ENCODE results near the gene SYN1. TPM values are rescaled to one million over a fixed set of nuclear protein-coding genes. Genes with fewer than 3 reads are reported as not detected.

The SYN1 gene
- total RNA-seq, 1 donor from 2014 or later: 5.3 TPM

DNA sequence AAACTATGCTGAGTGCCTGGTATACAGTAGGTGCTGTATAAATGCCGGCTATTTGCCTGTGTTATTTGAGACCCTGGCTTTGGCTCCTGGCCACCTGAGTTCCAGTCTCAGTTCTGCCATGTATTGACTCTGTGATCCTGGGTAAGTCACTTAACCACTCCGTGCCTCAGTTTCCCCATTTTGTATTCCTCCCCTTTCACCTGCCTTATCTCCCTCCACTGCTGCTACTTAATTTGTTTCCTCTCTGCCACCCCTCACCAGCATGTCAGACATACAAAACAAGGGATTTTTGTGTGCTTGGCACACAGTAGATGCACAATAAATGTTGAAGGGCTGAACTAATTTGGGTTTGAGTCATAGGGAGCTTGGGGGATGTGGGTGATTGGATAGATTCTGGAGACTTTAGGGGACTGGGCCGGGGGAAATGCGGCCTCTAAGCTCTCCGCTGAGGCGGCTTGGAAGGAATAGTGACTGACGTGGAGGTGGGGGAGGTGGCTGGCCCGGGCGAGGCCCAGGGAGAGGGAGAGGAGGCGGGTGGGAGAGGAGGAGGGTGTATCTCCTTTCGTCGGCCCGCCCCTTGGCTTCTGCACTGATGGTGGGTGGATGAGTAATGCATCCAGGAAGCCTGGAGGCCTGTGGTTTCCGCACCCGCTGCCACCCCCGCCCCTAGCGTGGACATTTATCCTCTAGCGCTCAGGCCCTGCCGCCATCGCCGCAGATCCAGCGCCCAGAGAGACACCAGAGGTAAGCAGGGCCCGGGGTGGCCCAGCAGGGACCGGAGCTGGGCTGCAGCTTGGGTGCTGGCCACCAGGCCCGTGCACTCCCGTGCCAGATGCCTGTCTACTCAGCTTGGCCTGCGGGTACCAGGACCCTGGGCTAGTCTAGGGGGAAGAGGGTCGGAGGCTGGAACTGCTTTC lies 37.7 kb downstream of the SYN1 start, which contains the start of gene TIMP1:
Gene TIMP1 (plus strand): TSS at position 706 of the 917 bp plus-strand sequence. CDS start 980 bp downstream, outside the sequence.
- TF ChIP-seq CTCF (IDR thresholded peaks at IDR 0.05; ENCODE audit: unreplicated experiment): no peak
- peak within 1 kb of the TSS; percentile 61 for H3K4me3 Mint-ChIP-seq (ENCODE audit: low read depth)

GRCh38 chrX:47579537-47579936 lies 40.1 kb downstream of the SYN1 start:
- TF ChIP-seq CTCF (IDR thresholded peaks at IDR 0.05; ENCODE audit: unreplicated experiment): no peak
- no peak for DNase-seq (ENCODE audit: low spot score, unreplicated experiment)
- peaks cover 10% of the 10 kb centered on the region for H3K9me3 Mint-ChIP-seq (ENCODE audit: low read depth)
- H3K27me3 Mint-ChIP-seq: no peaks in the 10 kb centered on the region
- no peak overlapping the region for H3K4me3 Mint-ChIP-seq (ENCODE audit: low read depth)
- peaks cover 2% of the 10 kb centered on the region for H3K36me3 Mint-ChIP-seq (ENCODE audit: insufficient read depth)
- peaks cover 5% of the 10 kb centered on the region for H3K4me1 Mint-ChIP-seq (ENCODE audit: low read depth)
- H3K27ac Mint-ChIP-seq: no peak overlapping the region

More for the DNA sequence above, 37.7 kb downstream of the SYN1 start, which contains the start of gene TIMP1:
- no peak within 1 kb of the TSS for H3K27ac Mint-ChIP-seq
- peaks cover 10% of the 10 kb centered on the region for H3K9me3 Mint-ChIP-seq (ENCODE audit: low read depth)
- peaks cover 6% of the 10 kb centered on the region for H3K36me3 Mint-ChIP-seq (ENCODE audit: insufficient read depth)
- peaks cover 5% of the 10 kb centered on the region for H3K4me1 Mint-ChIP-seq (ENCODE audit: low read depth)
- DNase-seq (ENCODE audit: low spot score, unreplicated experiment): peak; percentile 35
- H3K27me3 Mint-ChIP-seq: no peaks in the 10 kb centered on the region

DNA sequence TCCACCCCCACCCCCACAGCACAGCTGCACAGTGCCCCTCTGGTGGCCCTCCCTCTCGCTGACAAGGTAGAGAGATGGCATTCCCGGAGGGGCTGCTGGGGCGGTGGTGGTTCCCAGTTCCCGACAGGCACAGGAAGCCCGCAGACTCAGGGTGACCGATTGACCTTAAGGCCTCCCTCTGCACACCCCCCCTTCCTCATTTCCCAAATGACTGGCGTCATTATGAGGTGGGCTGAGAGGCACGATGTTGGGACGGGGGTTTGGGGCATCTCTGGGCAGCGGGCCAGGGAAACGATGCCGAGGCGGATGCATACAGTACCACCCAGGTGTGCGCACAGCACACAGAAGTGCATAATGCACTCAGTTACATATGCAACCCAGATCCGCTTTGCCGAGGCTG lies 41.0 kb downstream of the SYN1 start:
- Mint-ChIP-seq H3K36me3 (ENCODE audit: insufficient read depth) (peaks cover 2% of the 10 kb centered on the region), H3K4me1 (ENCODE audit: low read depth) (peaks cover 5% of the 10 kb centered on the region), H3K27ac (no peak overlapping the region), H3K27me3 (no peaks in the 10 kb centered on the region), H3K4me3 (ENCODE audit: low read depth) (no peak overlapping the region), H3K9me3 (ENCODE audit: low read depth) (peaks cover 10% of the 10 kb centered on the region)
- TF ChIP-seq CTCF (IDR thresholded peaks at IDR 0.05; ENCODE audit: unreplicated experiment): no peak
- no peak for DNase-seq (ENCODE audit: low spot score, unreplicated experiment)

GRCh38 chrX:47577901-47578300 lies 41.8 kb downstream of the SYN1 start:
- peaks cover 11% of the 10 kb centered on the region for H3K4me1 Mint-ChIP-seq (ENCODE audit: low read depth)
- H3K27ac Mint-ChIP-seq: no peak overlapping the region
- no peak overlapping the region for H3K4me3 Mint-ChIP-seq (ENCODE audit: low read depth)
- DNase-seq (ENCODE audit: low spot score, unreplicated experiment): no peak
- peaks cover 5% of the 10 kb centered on the region for H3K36me3 Mint-ChIP-seq (ENCODE audit: insufficient read depth)
- TF ChIP-seq CTCF (IDR thresholded peaks at IDR 0.05; ENCODE audit: unreplicated experiment): no peak
- peaks cover 11% of the 10 kb centered on the region for H3K9me3 Mint-ChIP-seq (ENCODE audit: low read depth)
- no peaks in the 10 kb centered on the region for H3K27me3 Mint-ChIP-seq

- Mint-ChIP-seq H3K27me3 (no peaks in the 10 kb centered on the region), H3K4me3 (ENCODE audit: low read depth) (no peak overlapping the region), H3K9me3 (ENCODE audit: low read depth) (peaks cover 11% of the 10 kb centered on the region), H3K27ac (no peak overlapping the region), H3K4me1 (ENCODE audit: low read depth) (peaks cover 11% of the 10 kb centered on the region), H3K36me3 (ENCODE audit: insufficient read depth) (peaks cover 7% of the 10 kb centered on the region)
- no peak for DNase-seq (ENCODE audit: low spot score, unreplicated experiment)
- no peak for TF ChIP-seq CTCF (IDR thresholded peaks at IDR 0.05; ENCODE audit: unreplicated experiment)
Measured at GRCh38 chrX:47577424-47577823, 42.2 kb downstream of the SYN1 start.
